GM19463 (cell line): ENCODE measurements around the gene CAMKMT.

Experiments
- ATAC-seq: cut with Tn5 transposase; IDR thresholded peaks from one replicate; pipeline ENCODE4 v1.9.1; 2021; ENCODE audit warnings: mild to moderate bottlenecking, moderate library complexity; ENCODE audit not compliant: unreplicated experiment

The CAMKMT gene

GRCh38 chr2:44682459-44682858 lies 320.7 kb downstream of the CAMKMT start:
- ATAC-seq: no peak

- no peak for ATAC-seq
These were observed 322.8 kb downstream of the CAMKMT start for GRCh38 chr2:44684559-44684958.

- no peak for ATAC-seq
These were observed 324.8 kb downstream of the CAMKMT start for GRCh38 chr2:44686561-44686960.

GRCh38 chr2:44687686-44688455 lies 326.1 kb downstream of the CAMKMT start:
- ATAC-seq: no peak

GRCh38 chr2:44688456-44689124 lies 326.8 kb downstream of the CAMKMT start:
- no peak for ATAC-seq

GRCh38 chr2:44689516-44689915 lies 327.8 kb downstream of the CAMKMT start:
- ATAC-seq: no peak

GRCh38 chr2:44691174-44691785 lies 329.5 kb downstream of the CAMKMT start:
- ATAC-seq: no peak

- ATAC-seq: no peak
These were observed 331.1 kb downstream of the CAMKMT start for GRCh38 chr2:44692821-44693220.

GRCh38 chr2:44700824-44701223 lies 339.1 kb downstream of the CAMKMT start:
- ATAC-seq: no peak

- ATAC-seq: no peak
These were observed 343.6 kb downstream of the CAMKMT start for GRCh38 chr2:44705356-44705755.

- ATAC-seq: no peak
These were observed 344.2 kb downstream of the CAMKMT start for GRCh38 chr2:44705876-44706480.

- no peak for ATAC-seq
These were observed 345.2 kb downstream of the CAMKMT start for GRCh38 chr2:44706681-44707553.

GRCh38 chr2:44707945-44708660 lies 346.4 kb downstream of the CAMKMT start:
- peak; percentile 63 for ATAC-seq

- no peak for ATAC-seq
These were observed 346.9 kb downstream of the CAMKMT start for GRCh38 chr2:44708661-44709000.

- peak; percentile 61 for ATAC-seq
These were observed 351.4 kb downstream of the CAMKMT start for GRCh38 chr2:44713170-44713569.

- ATAC-seq: no peak
These were observed 353.9 kb downstream of the CAMKMT start for GRCh38 chr2:44715671-44716081.

- ATAC-seq: no peak
These were observed 354.4 kb downstream of the CAMKMT start for GRCh38 chr2:44716131-44716530.

- no peak for ATAC-seq
These were observed 356.7 kb downstream of the CAMKMT start for GRCh38 chr2:44718431-44718830.

GRCh38 chr2:44719562-44719961 lies 357.8 kb downstream of the CAMKMT start:
- no peak for ATAC-seq

- ATAC-seq: no peak
These were observed 360.4 kb downstream of the CAMKMT start for GRCh38 chr2:44722026-44722625.
